A549 (cell line): ENCODE data around the gene MLLT3. TPM values are rescaled to one million over a fixed set of nuclear protein-coding genes. Genes with fewer than 3 reads are reported as not detected.
A peak's percentile ranks its signal among the peaks of the same experiment; 100 is the strongest.

ENCODE experiments used
- ATAC-seq, 2 experiments: fragments of 200-7000 bp in 1 of 2; fragments of >200 bp in 1 of 2; cut with Nextera tagmentation in 1 of 2; cut with Tn5 transposase in 1 of 2; 3 replicates each; pipeline versions ENCODE4 v1.8.0 to v1.9.1; 2018 to 2020; ENCODE audit warnings: mild to moderate bottlenecking in 1 of 2, moderate library complexity in 1 of 2
- CTCF ChIA-PET: fragments of 300-600 bp; sonication (Branson Sonifier 250); formaldehyde crosslinking; extraction: SDS; loops from one replicate; lab custom pipeline; 2021; ENCODE audit warnings: antibody characterized with exemption, inconsistent platforms; lab: Yijun Ruan, JAX
- POLR2A ChIA-PET: fragments of 350-600 bp; formaldehyde crosslinking; extraction: SDS; loops from one replicate; lab custom pipeline; 2021; ENCODE audit warnings: antibody characterized with exemption, inconsistent platforms; lab: Yijun Ruan, JAX
- DNase-seq, 2 experiments: peaks; one replicate each; pipeline versions ENCODE4 v3.0.0 to v3.0.0-alpha.2; 2011 to 2016; ENCODE audit warnings: low read depth in 1 of 2, low spot score in 1 of 2
- FAIRE-seq: peaks from 2 replicates; lab custom pipeline; 2011; peaks lifted over from hg19 to GRCh38; lab: Jason Lieb, UNC
- H3K27ac ChIP-seq, 2 experiments: fragments of >200 bp; sonication (Bioruptor Twin); formaldehyde crosslinking; 3 replicates each; pipeline ENCODE4 v1.5.1; 2016 to 2017
- H3K4me1 ChIP-seq: fragments of >200 bp; sonication (Bioruptor Twin); formaldehyde crosslinking; 3 replicates; pipeline ENCODE4 v1.6.1; 2016
- H3K4me2 ChIP-seq: fragments of >200 bp; sonication (Bioruptor Twin); formaldehyde crosslinking; 3 replicates; pipeline ENCODE4 v1.6.1; 2016
- H3K4me3 ChIP-seq: fragments of >200 bp; sonication (Bioruptor Twin); formaldehyde crosslinking; 3 replicates; pipeline ENCODE4 v1.5.1; 2016
- H3K9me3 ChIP-seq: fragments of >200 bp; sonication (Bioruptor Twin); formaldehyde crosslinking; 3 replicates; pipeline ENCODE4 v1.6.1; 2016
- CBX2 ChIP-seq: fragments of 200-600 bp; sonication (generic); IDR thresholded peaks from 2 replicates; pipeline ENCODE4 v1.6.1; 2016; ENCODE audit warnings: low read depth, mild to moderate bottlenecking, borderline replicate concordance
- CBX8 ChIP-seq: fragments of 200-600 bp; sonication (generic); IDR thresholded peaks from 2 replicates; pipeline ENCODE4 v1.6.1; 2016
- CHD2 ChIP-seq: fragments of 150-350 bp; IDR thresholded peaks from 2 replicates; pipeline ENCODE4 v1.6.1; 2014; ENCODE audit warnings: low read length; ENCODE audit not compliant: partially characterized antibody
- EHF ChIP-seq: fragments of 250-450 bp; sonication (Bioruptor Pico); IDR thresholded peaks from 2 replicates; pipeline ENCODE4 v1.5.0; 2020; ENCODE audit warnings: mild to moderate bottlenecking
- EP300 ChIP-seq, 2 experiments: fragments of >200 bp; sonication (Bioruptor Twin); formaldehyde crosslinking; IDR thresholded peaks; 2 replicates in 1 of 2; 3 replicates in 1 of 2; pipeline ENCODE4 v1.6.1; 2016 to 2017
- FOSL2 ChIP-seq, 2 experiments: fragments of 450-650 bp in 1 of 2; fragments of >200 bp in 1 of 2; sonication (Bioruptor Twin) in 1 of 2; formaldehyde crosslinking; IDR thresholded peaks; 2 replicates each; pipeline versions ENCODE4 v1.5.0 to v1.6.1; 2016 to 2020; ENCODE audit warnings: mild to moderate bottlenecking in 1 of 2, moderate library complexity in 1 of 2
- HDAC2 ChIP-seq: fragments of 200-600 bp; sonication (generic); IDR thresholded peaks from 2 replicates; pipeline ENCODE4 v1.6.1; 2016
- HEYL ChIP-seq: fragments of 250-450 bp; sonication (Bioruptor Pico); IDR thresholded peaks from 2 replicates; pipeline ENCODE4 v1.8.0; 2021; ENCODE audit warnings: mild to moderate bottlenecking, moderate library complexity
- JUN ChIP-seq, 2 experiments: fragments of >200 bp; sonication (Bioruptor Twin); formaldehyde crosslinking; IDR thresholded peaks; 2 replicates in 1 of 2; 3 replicates in 1 of 2; pipeline ENCODE4 v1.6.1; 2016 to 2017
- KDM5A ChIP-seq: fragments of 200-600 bp; sonication (generic); IDR thresholded peaks from 2 replicates; pipeline ENCODE4 v1.6.1; 2016; ENCODE audit warnings: antibody characterized with exemption, mild to moderate bottlenecking
- MAFK ChIP-seq: fragments of 450-650 bp; IDR thresholded peaks from 2 replicates; pipeline ENCODE4 v1.6.1; 2014; ENCODE audit not compliant: partially characterized antibody
- MYC ChIP-seq: IDR thresholded peaks from 2 replicates; pipeline ENCODE4 v1.6.1; 2012; ENCODE audit warnings: mild to moderate bottlenecking, inconsistent platforms, low read length, improper control_type of control experiment, borderline replicate concordance
- PHF8 ChIP-seq: fragments of 200-600 bp; sonication (generic); IDR thresholded peaks from 2 replicates; pipeline ENCODE4 v1.6.1; 2016; ENCODE audit warnings: low read depth, mild to moderate bottlenecking, antibody characterized with exemption, moderate library complexity, borderline replicate concordance
- RAD21 ChIP-seq, 2 experiments: fragments of >200 bp in 1 of 2; sonication (Bioruptor Twin) in 1 of 2; formaldehyde crosslinking in 1 of 2; IDR thresholded peaks in 1 of 2; conservative IDR thresholded peaks in 1 of 2; 2 replicates in 1 of 2; 3 replicates in 1 of 2; pipeline ENCODE4 v1.6.1; 2012 to 2018; ENCODE audit warnings: inconsistent platforms in 1 of 2
- SMC3 ChIP-seq: fragments of >200 bp; sonication (Bioruptor Twin); formaldehyde crosslinking; IDR thresholded peaks from 3 replicates; pipeline ENCODE4 v1.6.1; 2018; ENCODE audit warnings: inconsistent platforms
- SREBF2 ChIP-seq: fragments of 450-650 bp; IDR thresholded peaks from 2 replicates; pipeline ENCODE4 v1.6.1; 2014; ENCODE audit warnings: mild to moderate bottlenecking, moderate library complexity
- TP53 ChIP-seq: fragments of 250-450 bp; sonication (Bioruptor Pico); IDR thresholded peaks from 2 replicates; pipeline ENCODE4 v1.5.0; 2021; ENCODE audit warnings: mild to moderate bottlenecking, moderate library complexity
- ZFP36 ChIP-seq: fragments of 450-650 bp; IDR thresholded peaks from 2 replicates; pipeline ENCODE4 v1.6.1; 2014; ENCODE audit warnings: borderline replicate concordance; ENCODE audit not compliant: partially characterized antibody
- WGBS: methylation state at CpG from one replicate; pipeline ENCODE4 v1.1.6; 2017; ENCODE audit errors: missing lambda C conversion rate; 5-methylcytosine and 5-hydroxymethylcytosine counted together
- polyA plus RNA-seq, 4 experiments: library from polyadenylated mRNA; depleted of rRNA in 3 of 4; stranded (reverse); fragments of >200 nt; fragmentation: RNase III in 1 of 4; extraction: RNeasy Plus Mini Kit Qiagen cat#74134 plus additional on column Dnase treatment in 1 of 4; gene quantifications; 2 replicates in 3 of 4; 3 replicates in 1 of 4; pipeline ENCODE4 v1.2.3, GENCODE V29; 2011 to 2017
- TF ChIP-seq, protein P1 (sequence below): IDR thresholded peaks from 2 replicates; pipeline ENCODE4 v1.6.1; 2012
- TF ChIP-seq, protein P2 (sequence below): fragments of >200 bp; sonication (Bioruptor Twin); formaldehyde crosslinking; IDR thresholded peaks from 3 replicates; pipeline ENCODE4 v1.5.1; 2016
- TF ChIP-seq, protein P3 (sequence below): fragments of 450-650 bp; IDR thresholded peaks from 2 replicates; pipeline ENCODE4 v1.6.1; 2014; ENCODE audit warnings: antibody characterized with exemption

Gene MLLT3
- polyA plus RNA-seq, 2 of the 4 experiments (the other 2 are of a cell fraction), result 14.3 to 47.6 TPM

DNA sequence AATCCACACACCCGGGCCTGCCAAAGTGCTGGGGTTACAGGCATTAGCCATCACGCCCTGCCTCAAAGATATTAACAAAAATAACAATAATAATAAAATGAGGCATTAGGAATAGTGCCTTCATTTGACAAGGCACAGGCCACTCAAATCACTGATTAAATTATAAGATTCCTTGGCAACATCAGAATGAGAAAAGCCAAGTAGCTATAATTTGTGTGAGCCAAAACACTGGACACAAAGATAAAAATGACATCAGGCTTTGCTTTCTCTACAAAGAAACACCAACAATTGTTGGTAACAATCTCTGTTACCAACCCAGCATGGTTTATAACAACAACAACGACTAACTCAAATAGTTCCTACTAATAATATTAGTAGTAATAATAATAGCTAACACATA lies 73.2 kb downstream of the MLLT3 start:
- ChIA-PET POLR2A (no interaction called here), CTCF (interaction anchor here (1.4 kb wide), 1 partner anchor 563 kb away, joined by 4 read pairs; no protein-coding TSS in a partner anchor)
- DNase-seq, result no peak
- Histone ChIP-seq H3K4me3 (no peak overlapping the region), H3K4me2 (no peak overlapping the region), H3K27ac (no peak overlapping the region), H3K9me3 (no peaks in the 10 kb centered on the region), H3K4me1 (peaks cover 42% of the 10 kb centered on the region)
- no peak for ATAC-seq
- TF ChIP-seq HDAC2 (no peak), EHF (CRISPR knock-in tag) (no peak), CBX2 (no peak), JUN (IDR thresholded peaks at IDR 0.05) (no peak)
- WGBS, result 94% methylated on average over 3 of the region's 3 CpGs
- no peak for FAIRE-seq

DNA sequence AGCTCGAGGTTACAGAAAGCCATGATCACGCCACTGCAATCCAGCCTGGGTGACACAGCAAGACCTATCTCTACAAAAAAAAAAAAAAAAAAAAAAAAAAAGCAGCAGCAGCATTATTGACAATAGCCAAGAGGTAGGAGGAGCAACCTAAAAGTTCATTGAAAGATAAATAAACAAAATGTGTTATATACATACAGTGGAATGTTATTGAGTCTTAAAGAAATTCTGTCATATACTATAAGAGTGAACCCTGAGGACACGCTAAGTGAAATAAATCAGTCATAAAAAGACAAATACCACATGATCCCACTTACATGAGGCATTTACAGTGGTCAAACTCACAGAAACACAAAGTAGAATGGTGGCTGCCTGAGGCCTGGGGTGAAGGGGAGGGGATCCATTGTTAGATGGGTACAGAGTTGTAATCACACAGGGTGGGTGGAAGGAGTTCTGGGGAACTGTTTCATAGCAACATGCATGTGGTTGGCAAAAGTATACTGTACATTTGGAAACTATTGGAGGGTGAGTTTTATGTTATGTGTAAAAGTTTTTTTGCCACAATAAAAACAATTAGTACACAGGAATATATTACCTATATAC lies 77.2 kb downstream of the MLLT3 start:
- no peak for TF ChIP-seq CHD2
- no peak for TF ChIP-seq ZFP36
- no peak for TF ChIP-seq PHF8
- TF ChIP-seq MAFK, result no peak
- TF ChIP-seq CBX2, result no peak
- TF ChIP-seq HEYL (CRISPR knock-in tag), result no peak
- no peak for TF ChIP-seq EP300 (IDR thresholded peaks at IDR 0.05)
- TF ChIP-seq, protein P1, sequence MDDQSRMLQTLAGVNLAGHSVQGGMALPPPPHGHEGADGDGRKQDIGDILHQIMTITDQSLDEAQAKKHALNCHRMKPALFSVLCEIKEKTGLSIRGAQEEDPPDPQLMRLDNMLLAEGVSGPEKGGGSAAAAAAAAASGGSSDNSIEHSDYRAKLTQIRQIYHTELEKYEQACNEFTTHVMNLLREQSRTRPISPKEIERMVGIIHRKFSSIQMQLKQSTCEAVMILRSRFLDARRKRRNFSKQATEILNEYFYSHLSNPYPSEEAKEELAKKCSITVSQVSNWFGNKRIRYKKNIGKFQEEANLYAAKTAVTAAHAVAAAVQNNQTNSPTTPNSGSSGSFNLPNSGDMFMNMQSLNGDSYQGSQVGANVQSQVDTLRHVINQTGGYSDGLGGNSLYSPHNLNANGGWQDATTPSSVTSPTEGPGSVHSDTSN, result no peak
- TF ChIP-seq, protein P2, sequence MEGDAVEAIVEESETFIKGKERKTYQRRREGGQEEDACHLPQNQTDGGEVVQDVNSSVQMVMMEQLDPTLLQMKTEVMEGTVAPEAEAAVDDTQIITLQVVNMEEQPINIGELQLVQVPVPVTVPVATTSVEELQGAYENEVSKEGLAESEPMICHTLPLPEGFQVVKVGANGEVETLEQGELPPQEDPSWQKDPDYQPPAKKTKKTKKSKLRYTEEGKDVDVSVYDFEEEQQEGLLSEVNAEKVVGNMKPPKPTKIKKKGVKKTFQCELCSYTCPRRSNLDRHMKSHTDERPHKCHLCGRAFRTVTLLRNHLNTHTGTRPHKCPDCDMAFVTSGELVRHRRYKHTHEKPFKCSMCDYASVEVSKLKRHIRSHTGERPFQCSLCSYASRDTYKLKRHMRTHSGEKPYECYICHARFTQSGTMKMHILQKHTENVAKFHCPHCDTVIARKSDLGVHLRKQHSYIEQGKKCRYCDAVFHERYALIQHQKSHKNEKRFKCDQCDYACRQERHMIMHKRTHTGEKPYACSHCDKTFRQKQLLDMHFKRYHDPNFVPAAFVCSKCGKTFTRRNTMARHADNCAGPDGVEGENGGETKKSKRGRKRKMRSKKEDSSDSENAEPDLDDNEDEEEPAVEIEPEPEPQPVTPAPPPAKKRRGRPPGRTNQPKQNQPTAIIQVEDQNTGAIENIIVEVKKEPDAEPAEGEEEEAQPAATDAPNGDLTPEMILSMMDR, result no peak
- no peak for TF ChIP-seq KDM5A
- TF ChIP-seq TP53, result no peak
- TF ChIP-seq MYC, result no peak
- no peak for TF ChIP-seq RAD21 (conservative IDR thresholded peaks at IDR 0.05 in 1 of 2, IDR thresholded peaks at IDR 0.05 in 1 of 2)
- no peak for TF ChIP-seq CBX8
- TF ChIP-seq SMC3, result no peak
- TF ChIP-seq FOSL2 (IDR thresholded peaks at IDR 0.05), result no peak
- no peak for TF ChIP-seq FOSL2 (CRISPR knock-in tag; IDR thresholded peaks at IDR 0.05)
- CTCF ChIA-PET, result interaction anchor here (1.9 kb wide), 1 partner anchor 189 kb away, joined by 4 read pairs; no protein-coding TSS in a partner anchor
- H3K4me2 ChIP-seq, result no peak overlapping the region
- FAIRE-seq (no peak), ATAC-seq (peak in 1 of 2 experiments; percentile 21; a peak in 3 of 6 replicates), DNase-seq (no peak)
- H3K4me1 ChIP-seq, result peaks cover 7% of the 10 kb centered on the region
- peaks cover 11% of the 10 kb centered on the region for H3K9me3 ChIP-seq
- 76% methylated on average over 3 of the region's 3 CpGs for WGBS
- no peak overlapping the region for H3K4me3 ChIP-seq
- H3K27ac ChIP-seq, result no peak overlapping the region
- POLR2A ChIA-PET, result no interaction called here

DNA sequence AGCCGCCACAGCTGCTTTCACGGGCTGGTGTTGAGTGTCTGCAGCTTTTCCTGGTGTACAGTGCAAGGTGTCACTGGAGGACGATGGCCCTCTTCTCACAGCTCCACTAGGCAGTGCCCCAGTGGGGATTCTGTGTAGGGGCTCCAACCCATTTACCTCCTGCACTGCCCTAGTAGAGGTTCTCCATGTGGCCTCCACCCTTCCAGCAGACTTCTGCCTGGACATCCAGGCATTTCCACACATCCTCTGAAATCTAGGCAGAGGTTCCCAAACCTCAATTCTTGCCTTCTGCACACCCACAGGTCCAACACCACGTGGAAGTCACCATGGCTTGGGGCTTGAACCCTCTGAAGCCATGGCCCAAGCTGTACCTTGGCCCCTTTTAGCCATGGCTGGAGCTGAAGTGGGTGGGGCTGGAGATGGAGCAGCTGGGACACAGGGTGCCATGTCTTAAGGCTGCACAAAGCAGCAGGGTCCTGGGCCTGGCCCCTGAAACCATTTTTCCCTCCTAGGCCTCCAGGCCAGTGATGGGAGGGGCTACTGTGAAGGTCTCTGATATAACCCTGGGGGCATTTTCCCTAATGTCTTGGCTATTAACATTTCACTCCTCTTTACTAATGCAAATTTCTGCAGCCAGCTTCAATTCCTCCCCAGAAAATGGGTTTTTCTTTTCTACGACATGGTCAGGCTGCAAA lies 82.0 kb downstream of the MLLT3 start:
- ATAC-seq, result no peak
- Histone ChIP-seq H3K4me2 (no peak overlapping the region), H3K27ac (no peak overlapping the region), H3K4me3 (no peak overlapping the region), H3K9me3 (peaks cover 17% of the 10 kb centered on the region), H3K4me1 (peaks cover 6% of the 10 kb centered on the region; the same call in 2 of the 3 replicates)
- no peak for FAIRE-seq
- TF ChIP-seq EHF (CRISPR knock-in tag), result no peak
- no peak for TF ChIP-seq EP300 (IDR thresholded peaks at IDR 0.05)
- TF ChIP-seq, protein P2, result no peak
- no peak for TF ChIP-seq TP53
- TF ChIP-seq SREBF2, result no peak
- TF ChIP-seq, protein P3, sequence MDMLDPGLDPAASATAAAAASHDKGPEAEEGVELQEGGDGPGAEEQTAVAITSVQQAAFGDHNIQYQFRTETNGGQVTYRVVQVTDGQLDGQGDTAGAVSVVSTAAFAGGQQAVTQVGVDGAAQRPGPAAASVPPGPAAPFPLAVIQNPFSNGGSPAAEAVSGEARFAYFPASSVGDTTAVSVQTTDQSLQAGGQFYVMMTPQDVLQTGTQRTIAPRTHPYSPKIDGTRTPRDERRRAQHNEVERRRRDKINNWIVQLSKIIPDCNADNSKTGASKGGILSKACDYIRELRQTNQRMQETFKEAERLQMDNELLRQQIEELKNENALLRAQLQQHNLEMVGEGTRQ, result no peak
- POLR2A ChIA-PET, result no interaction called here
- CTCF ChIA-PET, result no interaction called here
- DNase-seq, result no peak
- 95% methylated on average over 5 of the region's 5 CpGs for WGBS
